ENCODE data around the gene PDZD2. TPM values are rescaled to one million over a fixed set of nuclear protein-coding genes. Genes with fewer than 3 reads are reported as not detected.
"Not testable (repeated sequence)": the region's sequence is repeated elsewhere in the genome, so short reads cannot be mapped to it uniquely, and the experiment has no call there.

Gene PDZD2
- total RNA-seq, 1 experiment from 2014 or later, result not detected

- DNase-seq (ENCODE audit: low spot score), result peak; percentile 9
Observed at GRCh38 chr5:31768784-31769183, 129.9 kb downstream of the PDZD2 start.

GRCh38 chr5:31769530-31769929 lies 130.6 kb downstream of the PDZD2 start:
- no peak for DNase-seq (ENCODE audit: low spot score)

DNA sequence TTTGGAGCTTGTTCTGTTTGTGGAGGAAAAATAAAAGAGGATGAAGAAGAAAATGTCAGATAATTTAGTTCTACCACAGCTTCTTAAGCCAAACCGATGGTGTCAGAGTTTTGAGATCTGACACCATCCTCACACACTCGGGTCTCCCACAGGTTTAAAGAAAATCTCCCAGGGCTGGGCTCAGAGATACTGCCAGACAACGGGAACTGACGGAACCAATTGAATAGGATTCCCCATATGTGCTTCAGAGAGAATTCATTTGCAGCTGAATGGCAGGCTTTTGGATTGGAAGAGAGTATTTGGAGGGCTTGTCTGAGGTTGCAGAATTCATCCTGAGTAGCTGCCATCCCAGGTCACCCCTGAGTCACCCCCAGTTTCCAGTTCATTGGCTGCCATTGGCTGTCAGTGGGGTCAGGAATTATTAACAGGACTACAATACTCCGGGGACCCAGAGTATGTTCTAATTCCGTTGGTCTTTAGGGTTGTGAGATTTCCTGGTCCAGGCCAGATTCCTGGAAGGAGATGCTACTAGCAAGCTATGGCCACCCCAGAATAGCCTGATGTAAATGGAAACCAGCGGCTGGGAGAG lies 131.3 kb downstream of the PDZD2 start:
- no peak for DNase-seq (ENCODE audit: low spot score)

DNA sequence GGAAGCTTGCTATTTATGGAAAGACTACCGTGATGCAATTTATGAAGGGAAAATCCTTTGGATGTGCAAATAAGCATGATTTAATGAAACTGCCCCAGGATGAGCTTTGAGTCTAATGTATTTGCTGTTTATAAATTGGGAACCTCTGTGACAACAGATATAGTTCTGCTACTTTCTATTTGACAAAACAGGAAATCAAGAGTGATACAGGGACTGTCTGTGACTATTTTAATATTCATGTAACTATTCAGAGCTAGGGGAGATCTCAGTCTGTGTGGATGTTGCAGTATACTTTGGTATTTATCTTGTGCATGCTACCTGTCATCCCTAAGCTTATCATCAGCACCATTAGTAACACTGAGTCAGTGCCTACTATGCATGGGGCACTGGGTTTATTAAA lies 132.1 kb downstream of the PDZD2 start:
- DNase-seq (ENCODE audit: low spot score), result no peak

- DNase-seq (ENCODE audit: low spot score), result no peak
Observed at GRCh38 chr5:31771500-31771899, 132.6 kb downstream of the PDZD2 start.

GRCh38 chr5:31776294-31776693 lies 137.4 kb downstream of the PDZD2 start:
- not testable (repeated sequence) for DNase-seq (ENCODE audit: low spot score)

DNA sequence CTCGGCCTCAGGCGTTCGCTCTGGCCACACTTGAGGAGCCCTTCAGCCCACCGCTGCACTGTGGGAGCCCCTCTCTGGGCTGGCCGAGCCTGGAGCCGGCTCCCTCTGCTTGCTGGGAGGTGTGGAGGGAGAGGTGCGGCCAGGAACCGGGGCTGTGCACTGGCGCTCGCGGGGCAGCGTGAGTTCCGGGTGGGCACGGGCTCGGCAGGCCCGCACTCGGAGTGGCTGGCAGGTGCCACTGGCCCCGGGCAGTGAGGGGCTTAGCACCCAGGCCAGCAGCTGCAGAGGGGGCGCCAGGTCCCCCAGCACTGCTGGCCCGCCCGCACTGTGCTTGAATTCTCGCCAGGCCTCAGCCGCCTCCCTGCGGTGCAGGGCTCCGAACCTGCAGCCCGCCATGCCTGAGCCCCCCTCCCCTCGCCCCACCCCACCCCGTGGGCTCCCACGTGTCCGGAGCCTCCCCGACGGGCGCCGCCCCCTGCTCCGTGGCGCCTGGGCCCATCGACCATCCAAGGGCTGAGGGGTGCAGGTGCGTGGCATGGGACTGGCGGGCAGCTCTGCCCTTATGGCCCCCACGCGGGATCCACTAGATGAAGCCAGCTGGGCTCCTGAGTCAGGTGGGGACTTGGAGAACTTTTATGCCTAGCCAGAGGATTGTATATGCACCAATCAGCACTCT lies 138.2 kb downstream of the PDZD2 start:
- no peak for DNase-seq (ENCODE audit: low spot score)

DNA sequence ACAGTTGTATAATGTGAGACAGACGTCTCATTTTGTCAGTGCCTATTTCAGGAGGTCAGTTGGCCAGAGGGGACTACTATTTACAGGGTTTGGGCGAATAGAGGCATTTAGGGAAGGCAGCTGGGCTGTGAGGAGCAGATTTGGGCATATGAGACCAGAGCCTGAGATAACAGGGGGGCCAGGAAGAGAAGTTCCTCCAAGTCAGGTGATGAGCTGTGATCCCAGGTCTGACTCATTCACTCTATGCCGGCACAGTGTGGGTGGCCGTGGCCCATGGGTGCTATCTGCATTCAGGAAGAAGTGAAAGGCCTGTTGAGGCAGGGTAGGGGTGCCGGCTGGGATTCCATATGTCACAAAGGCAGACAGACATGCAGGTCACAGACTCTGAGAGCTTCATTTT lies 142.8 kb downstream of the PDZD2 start:
- no peak for DNase-seq (ENCODE audit: low spot score)

DNA sequence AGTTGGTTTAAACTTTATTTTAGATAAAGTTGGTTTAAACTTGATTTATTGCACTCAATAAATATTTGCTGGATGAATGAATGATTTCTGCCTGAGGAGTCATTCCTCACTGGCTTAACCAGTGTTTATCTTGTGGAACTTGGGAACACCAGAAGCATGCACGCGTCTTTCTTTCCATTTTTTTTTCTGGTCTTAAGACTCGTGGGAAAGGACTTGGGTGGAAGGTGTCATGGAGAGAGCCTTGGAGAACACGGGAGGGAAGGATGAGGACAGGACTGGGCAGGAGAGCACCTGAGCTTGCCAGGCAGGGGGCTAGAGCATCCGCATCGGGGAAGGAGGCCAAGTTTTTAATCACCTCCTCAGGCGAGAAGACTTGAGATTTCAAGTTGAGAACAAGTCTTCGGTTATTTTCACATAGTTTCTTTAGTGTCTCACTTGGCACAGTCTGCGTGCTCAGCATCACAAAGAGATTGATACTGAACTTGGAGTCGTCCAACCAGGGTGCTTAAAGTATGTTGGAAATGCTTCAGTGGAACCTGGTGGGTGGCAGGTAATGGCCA lies 144.2 kb downstream of the PDZD2 start:
- DNase-seq (ENCODE audit: low spot score), result no peak

DNA sequence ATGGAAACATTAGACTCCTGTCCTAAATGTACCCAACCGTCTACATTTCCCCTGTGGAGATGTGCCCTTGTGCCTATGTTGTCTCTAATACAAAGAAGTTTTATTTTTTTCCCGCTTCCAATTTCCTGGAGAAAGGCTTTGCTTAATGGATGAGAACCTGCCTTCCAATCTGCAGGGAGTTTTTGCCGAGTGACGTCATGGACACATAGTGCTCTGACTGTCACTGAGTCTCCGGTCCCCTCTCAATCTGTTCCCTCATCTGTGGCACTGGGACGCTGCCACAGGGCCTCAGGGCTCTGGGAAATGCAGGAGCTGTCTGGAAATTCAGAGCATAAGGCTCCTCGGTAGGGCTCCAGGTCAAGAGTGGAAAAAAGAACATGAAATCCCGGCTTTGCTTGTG lies 144.8 kb downstream of the PDZD2 start:
- no peak for DNase-seq (ENCODE audit: low spot score)

DNA sequence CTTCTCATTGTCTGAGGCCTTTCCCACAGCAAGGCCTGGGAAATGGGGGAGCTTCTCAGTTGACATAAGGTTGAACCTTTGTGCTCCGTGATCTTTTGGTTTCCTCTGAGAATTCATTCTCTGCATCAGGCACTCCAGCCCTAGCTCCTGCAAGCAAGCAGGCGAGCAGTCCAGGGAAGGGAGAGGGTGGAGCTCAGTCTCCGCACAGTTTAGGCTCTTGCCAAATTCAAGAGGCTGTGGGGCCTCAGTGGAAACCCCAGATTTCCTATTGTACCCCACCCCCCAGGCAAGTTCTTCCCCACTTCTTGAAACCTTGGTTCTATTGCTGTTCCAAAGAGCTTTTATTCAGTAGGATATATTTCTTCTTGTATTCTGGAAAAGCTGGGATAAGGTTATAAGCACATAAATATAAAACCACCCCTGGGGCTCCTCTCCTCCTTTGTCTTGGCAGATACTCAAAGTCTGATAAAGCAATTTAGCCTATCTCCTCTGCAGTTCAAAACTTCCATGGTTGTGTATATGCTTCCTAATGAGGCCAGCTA lies 147.2 kb downstream of the PDZD2 start:
- no peak for DNase-seq (ENCODE audit: low spot score)

DNA sequence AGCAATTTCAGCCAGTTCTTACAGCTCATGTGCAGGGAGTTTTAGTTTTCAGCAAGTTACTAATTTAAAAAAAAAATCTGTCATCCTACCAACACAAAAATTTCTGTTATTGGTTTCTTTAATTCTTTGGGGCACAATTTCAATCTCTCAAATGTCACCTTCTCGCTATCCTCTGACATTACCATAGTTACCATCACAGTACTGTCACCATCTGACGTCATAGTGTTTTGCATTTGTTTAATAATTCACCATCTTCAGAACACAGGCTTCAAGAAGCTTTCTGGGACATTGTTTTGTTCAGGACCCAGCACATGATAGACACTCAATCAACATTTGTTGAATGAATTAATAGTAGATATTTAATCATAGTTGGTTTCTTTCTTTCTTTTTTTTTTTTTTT lies 155.1 kb downstream of the PDZD2 start:
- DNase-seq (ENCODE audit: low spot score), result no peak

- DNase-seq (ENCODE audit: low spot score), result no peak
Observed at GRCh38 chr5:31798168-31798567, 159.2 kb downstream of the PDZD2 start.

DNA sequence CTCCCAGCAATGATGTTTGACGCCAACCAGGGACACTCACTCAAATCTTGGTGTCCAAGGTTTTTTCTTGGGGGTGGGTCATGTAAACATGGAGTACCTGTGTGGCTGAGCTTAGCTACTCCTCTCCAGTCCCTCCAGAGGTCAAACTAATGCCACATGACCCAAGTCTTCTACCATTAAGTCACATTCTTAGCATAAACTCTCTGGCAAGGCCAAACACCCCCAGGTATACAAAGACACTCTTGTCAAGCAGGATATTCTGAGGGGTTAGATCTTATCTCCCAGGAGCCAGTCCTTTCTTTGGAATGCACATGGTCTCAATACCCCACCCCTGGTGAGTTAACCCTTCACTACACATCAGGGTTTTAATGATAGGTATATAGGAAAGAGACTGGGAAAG lies 161.4 kb downstream of the PDZD2 start:
- no peak for DNase-seq (ENCODE audit: low spot score)

GRCh38 chr5:31805785-31806400 lies 167.0 kb downstream of the PDZD2 start:
- no peak for DNase-seq (ENCODE audit: low spot score)

DNA sequence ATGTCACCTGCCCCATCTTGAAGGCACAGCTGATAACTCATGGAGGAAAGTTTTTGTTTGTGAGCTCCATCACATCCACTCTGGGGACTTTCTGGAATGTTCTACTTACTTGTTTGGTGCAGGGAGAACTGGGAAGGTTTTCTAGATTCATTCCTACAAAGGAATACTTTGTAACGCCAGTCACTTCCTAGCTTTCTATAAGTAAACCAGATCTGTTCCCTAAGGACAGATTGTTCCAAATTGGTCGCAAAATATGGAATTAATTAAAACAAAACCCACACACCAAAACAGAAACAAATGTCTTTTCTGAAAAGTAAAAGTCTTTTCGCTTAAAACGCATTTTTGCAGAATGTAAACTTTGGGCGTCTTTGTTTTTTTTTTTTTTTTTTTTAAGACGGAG lies 167.6 kb downstream of the PDZD2 start:
- no peak for DNase-seq (ENCODE audit: low spot score)

DNA sequence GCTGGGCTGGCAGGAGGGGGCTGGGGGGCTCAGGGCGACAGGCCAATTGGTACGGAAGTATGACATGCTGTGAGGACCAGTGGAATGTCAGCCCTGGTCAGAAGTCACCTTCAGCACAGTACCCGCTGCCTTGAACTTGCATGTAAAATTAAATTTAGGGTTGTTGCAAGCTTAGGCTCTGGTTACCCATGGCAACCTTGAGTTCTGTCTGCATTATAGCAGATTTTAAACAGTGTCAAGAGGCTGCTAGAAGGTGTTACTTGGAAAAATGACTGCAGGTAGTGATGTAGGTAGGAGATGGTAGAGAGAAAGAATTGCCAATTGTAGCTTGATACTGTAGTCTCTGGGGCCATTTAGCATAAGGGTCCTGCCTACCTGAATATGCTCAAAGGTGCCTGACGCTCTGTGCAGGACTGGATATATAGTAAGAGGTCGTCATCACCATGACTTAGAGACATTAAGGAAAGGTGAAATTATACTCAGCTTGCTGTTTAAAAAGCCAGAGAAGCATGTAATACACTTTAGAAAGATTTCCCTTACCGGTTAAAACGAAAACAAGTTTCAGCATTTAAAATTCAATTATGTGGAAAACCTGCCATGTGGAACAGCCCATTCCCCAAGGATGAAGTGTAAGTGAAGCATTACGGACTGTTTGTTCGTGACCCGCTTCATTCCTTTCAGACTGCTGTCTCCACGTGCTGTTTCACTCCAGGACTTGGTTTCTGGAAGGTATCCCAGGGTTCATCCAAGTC lies 169.0 kb downstream of the PDZD2 start:
- DNase-seq (ENCODE audit: low spot score), result no peak

- peak; percentile 81 for DNase-seq (ENCODE audit: low spot score)
Observed at GRCh38 chr5:31809050-31809870, 170.3 kb downstream of the PDZD2 start.

DNA sequence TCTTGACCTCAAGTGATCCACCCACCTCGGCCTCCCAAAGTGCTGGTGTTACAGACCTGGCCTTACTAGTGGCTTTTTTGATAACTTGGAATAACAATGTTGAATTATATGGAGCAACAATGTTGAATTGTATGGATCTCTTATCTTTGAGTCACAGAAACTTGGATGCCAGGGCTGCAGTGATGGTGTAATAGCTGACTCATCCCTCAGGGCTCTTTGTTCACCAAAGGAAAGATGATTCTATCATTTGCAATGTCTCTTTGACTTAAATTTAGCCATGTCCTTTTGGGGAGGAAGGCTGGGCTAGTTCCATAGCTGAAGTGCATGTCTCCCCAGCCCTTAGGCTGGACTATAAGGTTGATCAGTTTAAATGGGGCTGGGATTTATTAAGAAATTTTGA lies 172.3 kb downstream of the PDZD2 start:
- no peak for DNase-seq (ENCODE audit: low spot score)

- DNase-seq (ENCODE audit: low spot score), result no peak
Observed at GRCh38 chr5:31815376-31815775, 176.4 kb downstream of the PDZD2 start.

DNA sequence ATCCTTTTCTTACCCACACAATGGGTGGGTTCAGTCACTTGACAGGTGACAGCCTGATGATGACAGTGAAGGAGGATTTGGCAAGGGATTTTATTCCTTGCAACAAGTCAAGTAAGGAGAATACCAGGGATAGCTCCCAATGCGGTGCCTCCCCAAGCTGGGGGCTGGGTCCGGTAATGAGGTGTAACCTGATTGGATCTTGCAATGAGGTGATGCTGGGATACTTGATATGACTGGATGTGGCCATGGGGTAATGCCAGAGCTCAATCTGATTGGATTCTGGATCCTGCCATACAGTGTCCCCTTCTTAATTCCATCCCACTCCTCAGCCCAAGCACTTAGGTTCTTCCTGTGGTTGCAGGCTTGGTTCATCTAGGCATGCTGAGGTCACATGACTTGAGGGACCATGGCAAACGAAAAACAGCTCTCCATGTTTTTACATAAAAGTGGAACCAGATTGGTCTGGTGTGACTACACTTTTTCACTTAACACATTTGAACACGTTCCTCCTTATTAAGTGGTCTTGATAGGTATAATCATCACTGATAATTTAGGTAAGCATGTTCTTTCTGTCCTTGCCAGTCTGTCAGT lies 181.1 kb downstream of the PDZD2 start:
- DNase-seq (ENCODE audit: low spot score), result no peak
